ENCODE results near the gene OSBPL8. TPM values are rescaled to one million over a fixed set of nuclear protein-coding genes. Genes with fewer than 3 reads are reported as not detected.

OSBPL8 gene
- total RNA-seq, 1 donor from 2014 or later, result 77.5 TPM

DNA sequence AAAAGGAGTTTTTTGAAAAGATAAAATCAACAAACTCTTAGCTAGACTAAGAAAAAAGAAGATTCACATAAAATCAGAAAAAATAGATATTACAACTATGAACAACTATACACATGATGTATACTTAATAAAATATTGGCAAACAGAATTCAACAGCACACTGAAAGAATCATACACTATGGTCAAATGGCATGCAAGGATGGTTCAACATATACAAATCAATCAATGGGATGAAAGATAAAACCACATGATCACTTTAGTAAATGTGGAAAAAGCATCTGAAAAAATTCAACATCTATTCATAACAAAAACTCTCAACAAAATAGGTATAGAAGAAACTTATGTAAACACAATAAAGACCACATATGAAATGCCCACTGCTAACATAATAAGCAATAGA lies 126.8 kb downstream of the OSBPL8 start:
- Histone ChIP-seq H3K27me3 (ENCODE audit: control insufficient read depth, insufficient read depth, low read length) (no peaks in the 10 kb centered on the region), H3K36me3 (ENCODE audit: control insufficient read depth, insufficient read depth, low read length) (no peaks in the 10 kb centered on the region), H3K4me3 (ENCODE audit: low read depth, low read length) (no peak overlapping the region)
- no peak for TF ChIP-seq CTCF (IDR thresholded peaks at IDR 0.05; ENCODE audit: insufficient read depth, low read length, poor library complexity, severe bottlenecking)
- no peak for DNase-seq (ENCODE audit: low read depth)

- no peak for DNase-seq (ENCODE audit: low read depth)
- Histone ChIP-seq H3K4me3 (ENCODE audit: low read depth, low read length) (no peak overlapping the region), H3K27me3 (ENCODE audit: control insufficient read depth, insufficient read depth, low read length) (no peaks in the 10 kb centered on the region), H3K36me3 (ENCODE audit: control insufficient read depth, insufficient read depth, low read length) (no peaks in the 10 kb centered on the region)
- no peak for TF ChIP-seq CTCF (IDR thresholded peaks at IDR 0.05; ENCODE audit: insufficient read depth, low read length, poor library complexity, severe bottlenecking)
Measured at GRCh38 chr12:76428117-76428516, 131.5 kb downstream of the OSBPL8 start.

- Histone ChIP-seq H3K36me3 (ENCODE audit: control insufficient read depth, insufficient read depth, low read length) (no peaks in the 10 kb centered on the region), H3K27me3 (ENCODE audit: control insufficient read depth, insufficient read depth, low read length) (no peaks in the 10 kb centered on the region), H3K4me3 (ENCODE audit: low read depth, low read length) (no peak overlapping the region)
- DNase-seq (ENCODE audit: low read depth), result no peak
- no peak for TF ChIP-seq CTCF (IDR thresholded peaks at IDR 0.05; ENCODE audit: insufficient read depth, low read length, poor library complexity, severe bottlenecking)
Measured at GRCh38 chr12:76426160-76426559, 133.4 kb downstream of the OSBPL8 start.

- Histone ChIP-seq H3K27me3 (ENCODE audit: control insufficient read depth, insufficient read depth, low read length) (no peaks in the 10 kb centered on the region), H3K4me3 (ENCODE audit: low read depth, low read length) (no peak overlapping the region), H3K36me3 (ENCODE audit: control insufficient read depth, insufficient read depth, low read length) (no peaks in the 10 kb centered on the region)
- DNase-seq (ENCODE audit: low read depth), result no peak
- no peak for TF ChIP-seq CTCF (IDR thresholded peaks at IDR 0.05; ENCODE audit: insufficient read depth, low read length, poor library complexity, severe bottlenecking)
Measured at GRCh38 chr12:76424941-76425340, 134.6 kb downstream of the OSBPL8 start.

DNA sequence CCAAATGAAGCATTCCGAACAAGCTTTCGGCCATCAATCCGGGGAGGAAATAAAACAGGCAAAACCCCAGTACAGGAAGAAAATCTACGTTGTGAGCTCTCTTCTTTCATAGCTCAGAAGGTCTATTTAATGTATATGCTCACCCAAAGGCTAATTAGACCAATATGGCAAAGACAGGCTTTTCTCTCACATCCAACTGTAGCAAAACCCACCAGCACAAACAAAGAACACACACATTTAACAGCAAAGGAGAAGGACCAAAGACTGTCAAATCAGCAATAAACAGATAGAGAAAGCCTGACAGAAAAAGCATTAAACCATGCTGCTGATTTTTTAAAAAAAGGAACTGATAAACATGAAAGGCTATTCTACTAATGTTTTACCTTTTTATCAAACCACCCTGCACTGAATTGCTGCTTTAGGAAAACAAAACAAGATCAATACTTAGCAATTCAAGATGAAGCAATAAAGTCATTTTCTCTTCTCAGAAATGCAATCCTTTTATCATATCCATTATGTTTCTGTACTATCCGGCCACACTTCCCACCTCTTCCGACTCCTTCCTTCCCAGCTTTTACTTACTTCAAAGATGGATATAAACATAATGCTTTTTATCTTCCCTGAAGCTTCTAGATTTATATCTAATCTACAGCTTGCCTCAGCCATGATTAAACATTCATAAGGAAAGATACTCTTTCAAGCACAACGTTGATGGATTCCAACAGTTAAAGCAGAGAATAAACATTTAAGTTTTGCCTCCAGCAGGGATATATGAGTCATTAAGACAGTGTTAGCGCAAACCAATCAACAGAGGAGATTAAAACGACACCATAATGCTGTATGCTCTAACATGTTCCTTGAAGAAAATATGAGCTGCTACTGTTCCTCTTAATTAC lies 136.8 kb downstream of the OSBPL8 start:
- Histone ChIP-seq H3K27me3 (ENCODE audit: control insufficient read depth, insufficient read depth, low read length) (no peaks in the 10 kb centered on the region), H3K4me3 (ENCODE audit: low read depth, low read length) (no peak overlapping the region), H3K36me3 (ENCODE audit: control insufficient read depth, insufficient read depth, low read length) (no peaks in the 10 kb centered on the region)
- DNase-seq (ENCODE audit: low read depth), result no peak
- TF ChIP-seq CTCF (IDR thresholded peaks at IDR 0.05; ENCODE audit: insufficient read depth, low read length, poor library complexity, severe bottlenecking), result no peak

- Histone ChIP-seq H3K4me3 (ENCODE audit: low read depth, low read length) (no peak overlapping the region), H3K27me3 (ENCODE audit: control insufficient read depth, insufficient read depth, low read length) (no peaks in the 10 kb centered on the region), H3K36me3 (ENCODE audit: control insufficient read depth, insufficient read depth, low read length) (no peaks in the 10 kb centered on the region)
- no peak for TF ChIP-seq CTCF (IDR thresholded peaks at IDR 0.05; ENCODE audit: insufficient read depth, low read length, poor library complexity, severe bottlenecking)
- no peak for DNase-seq (ENCODE audit: low read depth)
Measured at GRCh38 chr12:76422154-76422542, 137.4 kb downstream of the OSBPL8 start.

Measured in kidney epithelial cell (primary cell).